Activated T-helper 1 cell treated with anti-CD3 and anti-CD28 coated beads, Interleukin-12 subunit alpha, Interleukin-12 subunit beta, Interleukin-2, Interleukin-4 antibody, amounts not matched to agents 30 ng/mL and 10 ng/mL and 1 ng/mL, durations not matched to agents 14 hours and 24 hours and 36 hours (primary cell): ENCODE results near the gene TSC1. TPM values are rescaled to one million over a fixed set of nuclear protein-coding genes. Genes with fewer than 3 reads are reported as not detected.

Experiments
- DNase-seq: peaks from one replicate; pipeline ENCODE4 v3.0.0; 2021; ENCODE audit warnings: low spot score
- H3K27ac Mint-ChIP-seq: one replicate; pipeline ENCODE4 v1.8.0; 2021; ENCODE audit warnings: mild to moderate bottlenecking, mixed read lengths
- H3K27me3 Mint-ChIP-seq: one replicate; pipeline ENCODE4 v1.8.0; 2022; ENCODE audit warnings: mild to moderate bottlenecking, moderate library complexity, mixed read lengths; ENCODE audit not compliant: insufficient read depth
- H3K36me3 Mint-ChIP-seq: one replicate; pipeline ENCODE4 v1.8.0; 2021; ENCODE audit warnings: low read depth, mixed read lengths
- H3K4me1 Mint-ChIP-seq: one replicate; pipeline ENCODE4 v1.8.0; 2021; ENCODE audit warnings: low read depth, mixed read lengths
- H3K4me3 Mint-ChIP-seq: one replicate; pipeline ENCODE4 v1.8.0; 2021; ENCODE audit warnings: mild to moderate bottlenecking, moderate library complexity, mixed read lengths
- H3K9me3 Mint-ChIP-seq: one replicate; pipeline ENCODE4 v1.8.0; 2021; ENCODE audit warnings: mixed read lengths
- intact Hi-C: fragments of 100-400 bp; cut with micrococcal nuclease; formaldehyde crosslinking; loops from one replicate; pipeline ENCODE4 v1.15.1; 2024
- total RNA-seq: library from RNA; stranded (reverse); gene quantifications from 2 replicates; pipeline ENCODE4 v1.2.3, GENCODE V29; 2022

Gene TSC1
- total RNA-seq, 1 donor from 2014 or later: 30.2 TPM

DNA sequence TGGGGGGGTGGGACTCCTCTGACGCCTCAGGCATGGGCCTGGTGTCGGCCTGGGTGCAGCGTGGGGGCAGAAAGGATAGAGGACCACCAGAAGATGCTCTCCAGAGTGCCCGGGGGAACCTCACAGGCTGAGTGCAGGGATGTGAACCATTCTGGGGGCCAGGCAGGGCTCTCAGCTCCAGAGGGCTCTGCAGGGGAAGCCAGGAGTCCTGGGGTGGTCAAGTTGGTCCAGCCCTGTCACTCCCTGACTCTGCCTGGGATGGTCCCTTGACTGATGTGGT lies 40.6 kb upstream of the TSC1 start:
- Mint-ChIP-seq H3K4me3 (no peak overlapping the region), H3K4me1 (no peaks in the 10 kb centered on the region), H3K9me3 (no peaks in the 10 kb centered on the region), H3K36me3 (no peaks in the 10 kb centered on the region), H3K27me3 (peaks cover 37% of the 10 kb centered on the region), H3K27ac (no peak overlapping the region)
- no peak for DNase-seq
- intact Hi-C loops: no loop called here

DNA sequence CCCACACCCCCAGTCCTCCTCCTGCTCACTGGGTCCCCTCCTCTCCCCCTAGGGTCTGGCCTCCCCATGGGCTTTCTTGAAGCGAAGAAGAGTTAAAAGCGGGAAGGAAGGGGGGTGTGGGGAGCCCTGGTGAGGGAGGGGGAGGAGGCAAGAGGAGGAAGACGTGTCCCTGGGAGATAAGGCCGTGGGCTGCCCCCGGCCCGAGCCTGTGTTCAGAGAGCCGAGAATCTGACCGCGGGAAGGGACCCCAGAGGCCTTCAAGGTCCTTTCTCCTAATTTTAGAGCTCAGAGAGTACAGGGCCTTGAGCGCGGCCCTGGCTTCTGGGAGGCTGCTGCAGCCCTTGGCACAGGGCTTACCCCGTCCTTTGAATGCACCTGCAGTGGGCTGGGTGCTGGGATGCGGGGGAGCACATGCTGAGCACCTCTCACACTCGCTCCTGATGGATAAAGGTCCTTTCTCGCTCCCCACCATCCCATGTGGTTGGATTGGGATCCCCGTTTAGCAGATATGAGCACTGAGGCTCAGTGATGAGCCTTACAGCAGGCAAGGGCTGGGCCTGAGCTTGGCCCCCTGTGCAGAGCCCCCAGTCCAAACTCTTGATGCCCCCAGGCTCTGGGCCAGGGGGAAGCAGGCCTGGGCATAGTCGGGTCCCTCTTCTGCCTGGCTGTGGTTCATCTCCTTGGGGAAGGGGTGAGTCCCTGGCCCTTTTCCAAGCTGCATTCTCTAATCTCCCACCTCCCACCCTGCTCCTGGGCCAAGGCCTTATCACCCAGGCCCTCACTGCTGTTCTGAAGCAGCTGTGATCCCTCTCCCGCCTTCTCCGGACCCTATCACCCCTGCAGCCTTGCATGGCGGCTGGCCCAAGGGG lies 40.0 kb upstream of the TSC1 start:
- no peaks in the 10 kb centered on the region for H3K9me3 Mint-ChIP-seq
- no peak overlapping the region for H3K27ac Mint-ChIP-seq
- intact Hi-C loops: no loop called here
- no peaks in the 10 kb centered on the region for H3K36me3 Mint-ChIP-seq
- no peaks in the 10 kb centered on the region for H3K4me1 Mint-ChIP-seq
- H3K27me3 Mint-ChIP-seq: peaks cover 42% of the 10 kb centered on the region
- no peak for DNase-seq
- no peak overlapping the region for H3K4me3 Mint-ChIP-seq

DNA sequence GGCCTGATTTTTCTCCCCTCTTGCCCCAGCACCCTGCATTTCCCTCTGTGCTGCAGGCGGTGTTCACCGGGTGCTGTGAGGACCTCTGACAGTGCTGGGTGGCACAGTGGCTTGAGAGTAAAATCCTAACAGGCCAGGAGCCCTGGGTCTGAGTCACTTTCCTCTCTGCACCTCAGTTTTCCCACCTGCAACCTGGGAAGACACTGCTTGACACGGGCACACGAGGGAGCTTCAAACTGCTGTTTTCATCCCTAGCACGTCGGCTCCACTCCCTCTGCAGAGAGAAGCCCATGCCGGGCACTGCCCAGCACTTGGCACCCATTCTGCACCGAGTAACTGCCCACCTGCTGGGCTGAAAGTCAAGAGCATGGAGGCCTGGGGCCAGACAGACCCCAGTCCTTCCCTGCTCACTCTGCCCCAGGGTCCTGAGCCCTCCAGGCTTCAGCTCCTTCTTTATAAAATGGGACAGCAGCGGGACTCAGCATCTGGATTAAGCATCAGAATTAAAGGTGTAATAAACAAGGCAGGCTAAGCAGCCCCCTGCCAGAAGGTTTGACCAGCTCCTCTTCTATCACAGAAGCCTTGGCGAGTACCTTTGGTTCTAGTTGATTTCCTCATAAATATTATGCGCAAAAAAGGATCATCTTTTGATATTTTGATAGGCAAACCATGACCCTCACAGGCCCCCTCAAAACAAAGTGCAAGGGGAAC lies 39.2 kb upstream of the TSC1 start:
- intact Hi-C loops: no loop called here
- Mint-ChIP-seq H3K9me3 (no peaks in the 10 kb centered on the region), H3K36me3 (peaks cover 1% of the 10 kb centered on the region), H3K4me1 (peaks cover 1% of the 10 kb centered on the region), H3K27me3 (peaks cover 48% of the 10 kb centered on the region), H3K4me3 (no peak overlapping the region), H3K27ac (no peak overlapping the region)
- DNase-seq: no peak

DNA sequence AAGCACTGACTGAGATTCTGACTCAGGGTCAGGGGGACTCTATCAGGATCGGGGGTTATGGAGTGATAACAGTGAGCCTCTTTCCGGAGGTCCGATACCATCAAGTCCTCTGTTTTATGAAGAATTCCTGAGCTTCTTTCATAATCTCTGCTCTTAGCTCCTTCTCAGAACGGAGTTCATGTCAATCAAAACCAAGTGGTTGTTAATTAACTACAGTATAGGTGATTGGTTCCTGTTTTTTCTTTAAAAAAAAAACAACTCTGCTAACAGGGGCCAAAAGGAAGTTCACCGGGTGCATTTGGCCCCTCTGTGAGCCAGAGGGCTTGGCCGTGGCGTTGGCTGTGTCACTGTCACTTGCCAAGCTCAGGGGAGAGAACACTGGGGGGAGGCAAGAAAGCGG lies 38.0 kb upstream of the TSC1 start:
- H3K27me3 Mint-ChIP-seq: peaks cover 48% of the 10 kb centered on the region
- no peaks in the 10 kb centered on the region for H3K9me3 Mint-ChIP-seq

DNA sequence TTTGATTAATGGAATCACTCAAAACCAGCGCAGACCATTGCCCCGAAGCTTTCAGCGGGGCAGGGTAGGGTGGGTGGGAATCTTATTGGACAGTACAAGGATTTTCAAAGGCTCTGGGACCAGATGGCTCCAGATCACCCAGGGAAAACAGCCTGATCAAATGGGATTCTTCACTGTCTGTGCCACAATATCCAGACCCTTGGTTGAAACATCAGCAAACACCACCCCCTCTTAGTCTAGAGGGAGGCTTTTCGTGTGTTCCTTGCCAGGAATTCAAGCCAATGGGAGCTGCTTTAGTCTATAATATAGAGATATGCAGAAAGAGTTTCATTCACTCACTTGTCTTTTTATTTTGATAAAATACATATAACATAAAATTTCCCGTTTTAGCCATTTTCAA lies 35.7 kb upstream of the TSC1 start:
- no peak for DNase-seq
- intact Hi-C loops: no loop called here
- Mint-ChIP-seq H3K27ac (no peak overlapping the region), H3K9me3 (no peaks in the 10 kb centered on the region), H3K27me3 (peaks cover 48% of the 10 kb centered on the region), H3K4me3 (no peak overlapping the region), H3K36me3 (peaks cover 1% of the 10 kb centered on the region), H3K4me1 (peaks cover 5% of the 10 kb centered on the region)

More for the DNA sequence above, 38.0 kb upstream of the TSC1 start:
- Mint-ChIP-seq H3K4me3 (no peak overlapping the region), H3K27ac (no peak overlapping the region), H3K36me3 (peaks cover 1% of the 10 kb centered on the region), H3K4me1 (peaks cover 5% of the 10 kb centered on the region)
- intact Hi-C loops: no loop called here
- no peak for DNase-seq

DNA sequence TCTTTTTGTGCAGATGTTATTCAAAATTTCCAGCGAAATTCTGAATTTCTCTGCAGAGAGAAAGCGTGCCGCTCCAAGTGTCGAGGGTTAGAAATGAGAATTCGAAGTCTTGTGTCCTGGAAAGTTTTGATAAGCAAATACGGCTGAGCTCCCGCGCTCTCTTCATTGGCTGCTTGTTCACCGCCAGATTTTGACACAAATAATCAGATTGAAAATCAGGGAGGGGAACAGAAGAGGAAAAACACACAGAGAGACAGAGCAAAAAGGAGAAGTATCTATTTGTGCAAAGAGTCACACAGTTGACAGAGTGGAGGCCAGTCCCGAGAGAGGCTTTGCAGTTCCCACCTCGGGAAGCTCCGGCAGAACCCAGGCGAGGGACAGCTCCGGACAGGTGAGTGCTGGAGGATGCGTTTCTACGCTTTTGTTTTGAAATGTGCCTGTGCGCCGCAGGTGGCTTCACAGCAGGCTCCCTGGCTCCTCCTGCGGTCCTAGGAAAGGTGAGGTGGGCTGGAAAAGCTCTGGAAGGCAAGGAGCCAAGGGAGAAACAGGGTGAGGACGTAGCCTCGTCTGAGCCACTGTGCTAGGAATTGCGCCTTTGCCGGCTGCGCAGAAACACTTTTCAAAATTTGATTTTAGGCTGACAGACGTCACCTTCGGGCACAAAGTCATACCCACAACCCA lies 34.2 kb upstream of the TSC1 start, which contains the start of gene GFI1B:
Gene GFI1B (plus strand): TSS at position 244 of the 681 bp plus-strand sequence. CDS start 7,985 bp downstream, outside the sequence.
- H3K4me3 Mint-ChIP-seq: no peak within 1 kb of the TSS

DNA sequence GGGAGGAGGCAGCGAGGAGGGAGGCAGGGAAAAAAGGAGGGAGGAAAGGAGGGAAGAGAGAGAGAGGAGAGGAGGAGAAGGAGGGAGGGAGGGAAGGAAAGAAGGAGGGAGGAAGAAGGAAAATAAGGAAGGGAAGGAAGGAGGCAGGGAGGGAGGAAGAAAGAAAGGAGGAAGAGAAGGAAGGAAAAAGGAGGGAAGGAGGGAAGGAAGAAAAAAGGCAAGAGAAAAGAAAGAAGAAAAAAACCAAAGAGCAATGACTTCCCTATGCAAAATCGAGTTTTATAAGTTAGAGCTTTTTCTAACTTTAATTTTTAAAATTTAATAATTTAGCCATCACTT lies 33.7 kb upstream of the TSC1 start:
- no peak overlapping the region for H3K4me3 Mint-ChIP-seq

More for the DNA sequence above, 34.2 kb upstream of the TSC1 start, which contains the start of gene GFI1B:
- intact Hi-C loops: no loop called here
- Mint-ChIP-seq H3K27ac (no peak within 1 kb of the TSS), H3K27me3 (peaks cover 47% of the 10 kb centered on the region), H3K4me1 (peaks cover 5% of the 10 kb centered on the region), H3K9me3 (no peaks in the 10 kb centered on the region), H3K36me3 (peaks cover 1% of the 10 kb centered on the region)
- no peak for DNase-seq

DNA sequence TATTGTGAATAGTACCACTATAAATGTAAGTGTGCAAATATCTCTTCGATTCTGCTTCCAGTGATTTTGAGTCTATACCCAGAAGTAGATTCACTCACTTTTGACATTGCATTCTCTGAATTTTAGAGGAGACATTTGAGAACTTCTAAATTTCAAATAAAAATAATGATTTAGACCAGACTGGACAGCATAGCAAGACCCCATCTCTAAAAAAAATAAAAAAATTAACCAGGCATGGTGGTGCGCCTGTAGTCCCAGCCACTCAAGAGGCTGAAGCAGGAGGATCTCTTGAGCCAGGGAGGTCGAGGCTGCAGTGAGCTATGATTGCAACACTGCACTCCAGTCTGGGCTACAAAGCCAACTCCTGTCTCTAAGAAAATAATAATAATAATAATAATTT lies 32.2 kb upstream of the TSC1 start:
- H3K27ac Mint-ChIP-seq: no peak overlapping the region
- peaks cover 1% of the 10 kb centered on the region for H3K36me3 Mint-ChIP-seq
- H3K9me3 Mint-ChIP-seq: no peaks in the 10 kb centered on the region
- peaks cover 5% of the 10 kb centered on the region for H3K4me1 Mint-ChIP-seq
- peaks cover 41% of the 10 kb centered on the region for H3K27me3 Mint-ChIP-seq
- no peak for DNase-seq
- intact Hi-C loops: no loop called here
- no peak overlapping the region for H3K4me3 Mint-ChIP-seq

More for the DNA sequence above, 33.7 kb upstream of the TSC1 start:
- Mint-ChIP-seq H3K4me1 (peaks cover 5% of the 10 kb centered on the region), H3K27me3 (peaks cover 47% of the 10 kb centered on the region), H3K36me3 (peaks cover 1% of the 10 kb centered on the region), H3K27ac (no peak overlapping the region), H3K9me3 (no peaks in the 10 kb centered on the region)
- DNase-seq: no peak
- intact Hi-C loops: no loop called here

DNA sequence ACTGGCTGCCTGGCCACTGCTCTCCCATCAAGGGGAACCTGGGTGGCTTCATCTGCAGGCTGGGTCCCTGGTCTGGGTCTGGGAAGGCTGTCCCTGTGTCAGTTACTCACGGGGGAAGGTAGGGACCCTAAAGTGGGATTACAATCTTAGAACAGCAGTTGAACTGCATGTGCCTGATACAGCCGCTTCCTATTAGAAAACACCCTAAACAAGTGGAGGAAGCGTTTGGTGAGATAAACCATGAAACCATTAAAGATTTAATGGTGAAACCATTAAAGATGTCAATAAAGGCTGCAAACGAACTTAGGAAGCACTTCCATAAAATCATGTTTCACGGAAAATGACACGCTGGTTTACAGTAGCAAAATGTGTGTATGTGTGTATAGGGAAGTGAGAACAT lies 31.5 kb upstream of the TSC1 start:
- peaks cover 5% of the 10 kb centered on the region for H3K4me1 Mint-ChIP-seq
- intact Hi-C loops: no loop called here
- no peak overlapping the region for H3K4me3 Mint-ChIP-seq
- DNase-seq: no peak
- peaks cover 36% of the 10 kb centered on the region for H3K27me3 Mint-ChIP-seq
- H3K36me3 Mint-ChIP-seq: peaks cover 1% of the 10 kb centered on the region
- H3K9me3 Mint-ChIP-seq: no peaks in the 10 kb centered on the region
- no peak overlapping the region for H3K27ac Mint-ChIP-seq

DNA sequence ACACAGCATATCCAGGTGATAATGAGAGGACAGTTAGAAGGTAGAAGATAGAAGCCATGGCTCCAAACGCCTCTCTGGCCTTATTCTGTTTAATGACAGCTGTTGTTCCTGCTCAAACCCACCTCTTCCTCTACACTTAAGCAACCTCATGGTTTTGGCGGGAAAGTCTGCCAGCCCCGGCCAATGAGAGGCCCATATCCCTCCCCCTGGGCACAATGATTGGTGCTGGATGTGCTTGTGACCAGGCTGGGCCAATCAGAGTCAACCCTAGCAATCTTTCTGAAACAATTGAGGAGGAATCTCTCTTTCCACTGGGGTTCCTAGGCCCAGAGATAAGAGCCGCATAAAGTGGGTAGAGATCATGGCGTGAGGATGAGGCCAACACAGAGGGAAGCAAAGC lies 29.3 kb upstream of the TSC1 start:
- DNase-seq: no peak
- no peaks in the 10 kb centered on the region for H3K9me3 Mint-ChIP-seq
- peaks cover 20% of the 10 kb centered on the region for H3K27me3 Mint-ChIP-seq
- no peak overlapping the region for H3K27ac Mint-ChIP-seq
- H3K4me1 Mint-ChIP-seq: peaks cover 4% of the 10 kb centered on the region
- no peak overlapping the region for H3K4me3 Mint-ChIP-seq
- intact Hi-C loops: loop anchor here (2.0 kb wide), 1 partner anchor 563 kb away; the partner anchor contains the start of gene CFAP77
- H3K36me3 Mint-ChIP-seq: peaks cover under 1% of the 10 kb centered on the region

DNA sequence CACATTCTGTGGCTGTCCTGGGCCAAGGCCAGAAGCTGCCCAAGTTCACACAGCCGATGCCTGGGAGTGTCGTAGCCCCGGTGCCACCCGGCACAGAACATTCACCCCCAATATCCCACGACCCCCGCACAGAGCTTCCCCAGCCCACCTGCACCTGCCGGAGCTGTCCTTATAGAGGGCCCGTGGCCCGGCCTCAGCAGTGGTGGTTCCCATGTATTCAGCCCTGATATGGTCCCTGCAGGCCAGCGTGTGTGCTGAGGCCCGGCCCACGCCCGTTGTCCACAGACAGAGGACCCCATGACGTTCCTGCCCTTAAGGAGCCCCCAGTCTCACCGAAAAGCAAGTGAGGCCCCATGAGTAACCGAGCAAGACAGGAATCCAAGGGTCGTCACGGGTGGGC lies 28.8 kb upstream of the TSC1 start:
- no peak for DNase-seq
- peaks cover 16% of the 10 kb centered on the region for H3K27me3 Mint-ChIP-seq
- no peaks in the 10 kb centered on the region for H3K9me3 Mint-ChIP-seq
- no peak overlapping the region for H3K27ac Mint-ChIP-seq
- H3K36me3 Mint-ChIP-seq: no peaks in the 10 kb centered on the region
- no peaks in the 10 kb centered on the region for H3K4me1 Mint-ChIP-seq
- intact Hi-C loops: loop anchor here (2.0 kb wide), 1 partner anchor 562 kb away; the partner anchor contains the start of gene CFAP77
- H3K4me3 Mint-ChIP-seq: no peak overlapping the region

DNA sequence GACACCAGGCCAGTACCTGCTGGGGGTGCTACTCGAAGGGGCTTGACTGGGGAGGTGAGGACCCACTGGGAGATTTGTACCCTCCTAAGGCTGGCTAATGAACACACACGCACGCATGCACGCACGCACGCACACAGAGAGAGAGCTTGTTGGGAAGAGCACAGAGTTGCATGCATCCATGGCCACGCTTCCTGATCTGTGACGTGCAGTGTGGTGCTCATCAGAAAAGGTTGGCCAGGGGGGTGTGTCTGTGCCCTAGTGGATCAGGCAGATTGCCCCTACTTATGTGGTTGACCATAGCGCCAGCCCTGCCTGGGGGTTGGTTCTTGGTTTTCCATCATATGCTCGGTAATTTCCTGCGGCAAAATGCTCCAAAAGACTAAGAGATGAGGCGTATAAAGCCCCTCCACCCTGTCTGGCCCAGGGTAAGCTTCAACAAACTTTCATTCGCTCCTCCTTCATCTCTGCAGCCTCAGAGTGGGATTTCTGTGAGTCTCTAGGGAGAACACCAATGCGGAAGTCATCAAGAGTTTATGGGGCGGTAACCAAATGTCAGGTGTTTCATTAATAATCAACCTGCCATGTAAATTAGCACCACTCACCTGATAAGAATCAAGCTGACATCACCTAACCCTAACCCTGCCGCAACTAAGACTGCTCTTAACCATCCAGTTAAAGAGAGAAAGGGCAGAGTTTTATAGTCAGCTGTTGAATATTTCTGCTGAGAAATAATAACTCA lies 26.1 kb upstream of the TSC1 start:
- H3K27ac Mint-ChIP-seq: no peak overlapping the region
- H3K4me1 Mint-ChIP-seq: no peaks in the 10 kb centered on the region
- no peak for DNase-seq
- no peaks in the 10 kb centered on the region for H3K36me3 Mint-ChIP-seq
- peaks cover 10% of the 10 kb centered on the region for H3K27me3 Mint-ChIP-seq
- H3K4me3 Mint-ChIP-seq: no peak overlapping the region
- no peaks in the 10 kb centered on the region for H3K9me3 Mint-ChIP-seq
- intact Hi-C loops: no loop called here
